GM12892 (cell line): Measurements from ENCODE around the gene APIP.

ENCODE experiments used
- POLR2A ChIP-seq: IDR thresholded peaks from 2 replicates; pipeline ENCODE4 v1.6.1; 2011; ENCODE audit warnings: low read depth, low read length, control low read depth
- POLR2AphosphoS5 ChIP-seq: IDR thresholded peaks from 2 replicates; pipeline ENCODE4 v1.6.1; 2011; ENCODE audit warnings: low read depth, low read length, control low read depth

GRCh38 chr11:34866375-34866774, 49.8 kb downstream of the APIP start:
- TF ChIP-seq POLR2AphosphoS5 (no peak), POLR2A (no peak)
